IPS DF 19.7 (cell line): Measurements from ENCODE around the gene POLA1.

Experiments used
- DNase-seq: peaks from one replicate; pipeline ENCODE4 v3.0.0-alpha.2; 2013; ENCODE audit warnings: low read depth, low spot score

POLA1 gene

GRCh38 chrX:25007059-25008053, 313.6 kb downstream of the POLA1 start:
- no peak for DNase-seq

GRCh38 chrX:25009407-25009806, 315.7 kb downstream of the POLA1 start:
- no peak for DNase-seq

DNA sequence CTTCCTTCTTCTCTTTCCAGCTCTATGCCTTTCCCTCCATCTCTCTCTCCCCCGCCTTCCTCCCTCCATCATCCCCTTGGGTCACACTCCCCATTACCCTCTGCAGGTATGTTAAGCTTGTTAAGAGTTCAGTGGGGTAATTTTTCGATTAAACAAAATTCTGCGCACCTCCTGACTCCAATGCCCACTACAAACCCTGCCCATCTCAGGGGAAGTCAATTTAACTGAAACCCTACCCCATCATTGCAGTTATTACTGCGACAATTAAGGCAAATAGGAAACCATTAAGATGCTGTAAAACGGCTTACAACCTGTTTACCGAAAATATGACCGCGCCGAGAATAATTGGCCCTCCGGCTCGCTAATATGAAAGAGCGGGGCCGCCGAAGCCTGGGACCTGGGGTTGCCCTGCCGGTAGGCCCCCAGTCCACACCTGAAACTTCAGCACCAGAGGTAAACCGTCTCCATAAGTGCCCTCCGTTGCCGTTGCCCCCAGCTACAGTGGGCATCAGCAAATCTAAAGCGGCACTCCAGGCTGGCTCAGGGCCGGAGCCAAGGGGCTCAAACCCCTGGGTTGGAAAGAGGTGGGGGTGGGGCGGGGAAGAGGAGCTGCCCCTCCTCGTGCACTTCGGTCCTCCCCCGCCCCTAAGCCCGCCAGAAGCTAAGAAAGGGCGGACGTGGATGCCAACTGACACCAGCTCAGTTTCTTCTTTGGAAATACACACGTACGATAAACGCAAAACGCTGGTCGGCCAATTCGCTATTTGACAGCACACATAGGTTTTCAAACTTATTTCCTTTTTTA, 317.3 kb downstream of the POLA1 start:
- no peak for DNase-seq

DNA sequence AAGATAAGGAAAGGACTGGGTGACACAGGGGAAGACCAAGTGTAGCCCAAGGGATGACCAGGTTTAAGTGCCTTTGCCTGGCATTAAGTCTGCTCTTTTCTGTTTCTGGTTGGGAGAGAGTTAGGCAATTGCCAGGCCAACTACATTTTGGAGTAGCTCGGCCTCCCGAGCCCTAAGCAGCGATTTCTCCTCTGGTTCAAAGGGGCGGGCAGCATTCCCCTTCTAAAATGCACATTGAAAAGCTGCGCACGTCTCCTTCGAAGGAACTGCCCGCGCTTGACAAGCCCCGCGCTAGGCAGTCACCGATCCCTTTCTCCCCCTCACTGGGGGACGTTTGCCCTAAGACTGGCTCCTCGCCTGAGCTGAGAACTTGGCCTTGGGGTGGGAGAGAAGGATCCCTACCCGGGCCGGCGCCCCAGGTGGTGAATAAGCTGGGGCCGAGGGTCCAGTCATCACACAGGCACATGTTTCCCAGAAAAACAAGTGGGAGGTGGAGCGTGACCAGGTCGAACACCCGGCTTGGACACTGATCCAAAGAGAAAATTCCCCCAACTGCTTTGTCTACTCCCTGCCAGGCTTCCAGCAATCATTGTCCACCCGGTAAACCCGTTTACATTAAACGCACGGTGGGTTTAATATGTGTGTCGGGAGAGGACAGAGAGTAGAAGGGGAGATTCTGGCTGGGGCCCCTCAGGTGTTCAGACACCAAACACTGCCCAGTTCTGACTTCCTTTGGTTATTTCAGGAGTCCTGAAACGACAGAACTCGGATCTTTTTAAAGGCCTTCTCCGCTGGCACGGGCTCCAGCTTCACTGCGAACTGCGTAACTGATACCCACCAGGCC, 318.1 kb downstream of the POLA1 start:
- no peak for DNase-seq

DNA sequence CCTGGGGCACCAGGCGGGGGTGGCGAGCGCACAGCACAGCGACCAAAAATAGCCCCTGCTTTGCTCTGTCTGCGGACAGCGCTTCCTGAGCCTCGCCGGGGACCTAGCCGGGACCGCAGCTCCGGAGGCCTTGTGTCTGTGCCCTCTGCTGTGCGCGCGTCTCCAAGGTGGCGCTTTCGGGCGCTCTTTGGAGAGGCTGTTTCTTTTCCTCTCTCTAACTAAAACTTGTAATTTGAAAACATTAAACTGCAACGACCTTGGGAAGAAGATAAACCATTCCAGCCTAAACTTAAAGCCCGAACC, 318.7 kb downstream of the POLA1 start:
- DNase-seq = no peak

DNA sequence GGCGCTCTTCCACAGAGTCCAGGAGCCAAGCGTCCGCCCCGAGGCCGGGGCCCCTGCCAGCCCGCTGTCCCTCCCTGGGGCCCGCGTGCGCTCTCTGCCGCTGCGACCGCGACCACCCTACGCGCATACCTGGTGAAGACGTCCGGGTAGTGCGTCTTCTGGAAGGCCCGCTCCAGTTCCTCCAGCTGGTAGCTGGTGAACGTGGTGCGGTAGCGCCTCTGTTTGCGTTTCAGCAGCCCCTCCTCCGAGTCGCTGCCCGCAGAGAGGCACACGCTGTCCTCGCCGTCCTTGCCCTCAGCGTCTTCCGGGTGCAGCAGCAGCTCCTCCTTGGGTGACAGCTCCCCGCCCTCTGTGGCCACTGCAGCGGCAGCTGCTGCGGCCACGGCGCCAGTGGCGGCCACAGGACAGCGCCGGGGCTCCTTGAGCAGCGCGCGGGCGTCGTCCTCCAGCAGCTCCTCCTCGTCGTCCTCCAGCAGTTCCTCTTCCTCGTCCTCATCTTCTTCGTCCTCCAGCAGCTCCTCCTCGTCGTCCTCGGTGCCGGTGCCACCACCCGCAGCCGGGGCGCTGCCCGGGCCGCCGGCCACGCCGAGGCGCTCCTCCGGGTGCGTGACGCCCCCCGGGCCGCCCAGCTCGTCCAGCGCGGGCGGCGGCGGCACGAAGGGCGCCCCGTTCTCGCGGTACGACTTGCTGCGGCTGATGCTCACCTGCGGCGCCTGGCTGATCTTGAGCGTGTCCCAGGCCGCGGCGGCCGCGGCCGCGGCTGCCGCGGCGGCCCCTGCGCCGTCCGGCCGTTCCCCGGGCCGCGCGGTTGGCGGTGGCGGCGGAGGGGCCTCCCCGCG, 319.3 kb downstream of the POLA1 start:
- DNase-seq = no peak

- DNase-seq = no peak
Measured at GRCh38 chrX:25013632-25014365, 320.1 kb downstream of the POLA1 start.

DNA sequence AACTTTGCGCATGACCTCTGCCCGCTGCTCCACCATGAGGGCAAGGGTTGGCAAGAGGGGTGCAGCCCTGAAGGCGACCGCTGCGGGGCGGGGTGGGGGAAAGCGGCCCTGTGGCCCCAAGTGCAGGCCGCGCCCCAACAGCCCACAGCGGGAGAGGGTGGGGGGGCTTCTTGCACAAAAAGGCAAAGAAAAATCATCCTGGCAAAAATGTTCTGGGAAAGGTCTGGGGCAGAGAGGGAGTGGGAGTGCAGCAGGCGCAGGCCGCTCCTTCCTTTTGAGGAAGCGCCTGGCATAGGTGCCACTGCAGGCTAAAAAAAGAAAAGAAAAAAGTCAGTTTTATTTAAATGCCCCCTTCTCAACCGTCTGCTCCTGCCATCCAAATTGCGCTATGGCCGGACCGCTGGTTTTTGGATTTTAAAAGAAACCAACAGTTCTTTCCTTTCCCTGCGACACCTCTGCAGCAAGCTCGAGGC, 320.7 kb downstream of the POLA1 start:
- no peak for DNase-seq

DNA sequence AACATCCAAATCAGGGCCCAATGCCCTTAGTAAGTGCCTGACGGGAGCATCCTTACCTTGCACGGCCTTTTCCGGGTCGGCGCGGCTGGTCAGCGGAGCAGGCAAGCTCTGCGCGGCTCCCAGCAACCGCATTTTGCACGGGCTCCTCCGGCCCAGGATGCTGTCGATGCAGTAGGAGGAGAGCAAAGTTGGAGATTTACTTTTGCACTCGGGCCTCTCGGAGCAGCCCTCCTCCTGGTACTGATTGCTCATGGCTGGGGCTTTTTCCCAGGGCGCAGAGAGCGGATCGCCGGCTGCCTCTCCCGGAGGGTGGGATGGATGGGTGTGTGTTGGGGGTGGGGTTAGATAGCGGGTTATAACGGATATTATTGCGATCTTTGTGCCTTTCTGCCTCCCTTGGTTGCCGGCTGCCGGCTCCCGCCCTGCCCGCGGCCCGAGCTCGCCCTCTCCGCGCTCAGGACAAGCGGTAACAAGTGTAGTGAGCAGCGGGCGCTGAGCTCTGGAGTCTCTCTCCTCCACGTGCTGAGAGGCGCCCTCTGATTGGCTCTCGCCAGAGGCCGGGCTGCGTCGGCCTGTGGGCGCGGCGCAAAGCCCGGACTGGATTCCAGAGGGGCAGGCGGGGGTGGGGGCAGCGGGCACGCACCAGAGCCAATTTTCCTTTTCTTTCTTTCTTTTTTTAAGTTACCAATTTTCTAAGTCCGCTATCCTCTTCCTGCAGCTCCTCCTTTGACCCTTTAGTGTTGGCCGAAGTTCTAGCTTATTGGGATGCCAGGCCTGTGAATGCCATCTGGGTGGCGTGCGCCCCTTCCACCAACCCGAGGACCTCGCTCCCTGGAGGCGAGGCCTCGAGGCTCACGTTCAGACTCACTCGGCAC, 322.0 kb downstream of the POLA1 start, which contains the start of gene ARX:
Gene ARX (minus strand): TSS at position 480 of the 875 bp plus-strand sequence. CDS start 228 bp downstream, at position 252.
- peak; percentile 54 for DNase-seq

DNA sequence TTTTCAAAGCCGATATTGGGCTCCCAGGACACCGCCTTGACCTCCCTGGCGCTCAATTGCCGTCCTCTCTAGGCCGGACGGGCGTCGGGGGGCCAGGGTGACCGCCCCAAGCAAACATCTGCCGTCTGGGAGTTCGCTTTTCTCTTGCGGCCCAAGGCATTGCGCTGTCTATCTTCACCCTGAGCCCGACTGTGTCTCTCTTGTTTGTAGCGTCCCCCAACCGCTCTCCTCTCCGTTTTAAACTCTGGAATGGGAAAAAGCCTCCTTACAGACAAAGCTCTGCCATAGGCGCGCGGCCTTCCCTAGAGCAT, 322.6 kb downstream of the POLA1 start:
- DNase-seq = no peak

DNA sequence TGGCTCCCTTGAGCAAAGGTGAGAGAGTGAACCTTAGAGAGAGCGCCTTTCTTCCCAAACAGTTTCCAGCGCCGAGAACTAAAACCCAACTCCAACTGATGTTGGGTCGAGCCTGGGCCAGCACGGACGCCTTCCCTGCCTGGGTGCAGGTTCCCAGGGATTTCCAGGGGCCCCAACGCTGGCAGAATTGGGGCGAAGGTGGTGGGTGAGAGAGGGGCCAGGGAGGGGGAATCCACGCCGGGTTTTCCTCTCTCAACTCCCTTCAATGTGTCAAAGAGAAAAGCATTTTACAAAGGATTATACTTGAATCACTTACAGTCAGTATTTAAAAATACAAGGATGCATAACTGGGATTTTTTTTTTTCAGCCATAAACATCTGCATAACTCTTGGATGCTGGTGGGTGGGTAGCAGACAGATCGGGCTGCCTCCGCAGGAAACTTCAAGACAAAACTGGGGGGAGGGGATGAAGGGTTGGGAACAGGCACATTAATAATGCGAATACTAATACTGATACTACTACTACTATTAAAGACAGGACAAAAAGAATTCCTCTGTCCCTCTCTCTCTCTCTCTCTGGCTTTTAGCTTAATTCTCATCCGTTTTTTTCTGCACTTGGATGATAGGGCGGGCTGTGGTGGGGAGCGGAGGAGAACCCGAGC, 323.4 kb downstream of the POLA1 start:
- no peak for DNase-seq

GRCh38 chrX:25017667-25018247, 324.0 kb downstream of the POLA1 start:
- no peak for DNase-seq

GRCh38 chrX:25018682-25019081, 325.0 kb downstream of the POLA1 start:
- DNase-seq = no peak

DNA sequence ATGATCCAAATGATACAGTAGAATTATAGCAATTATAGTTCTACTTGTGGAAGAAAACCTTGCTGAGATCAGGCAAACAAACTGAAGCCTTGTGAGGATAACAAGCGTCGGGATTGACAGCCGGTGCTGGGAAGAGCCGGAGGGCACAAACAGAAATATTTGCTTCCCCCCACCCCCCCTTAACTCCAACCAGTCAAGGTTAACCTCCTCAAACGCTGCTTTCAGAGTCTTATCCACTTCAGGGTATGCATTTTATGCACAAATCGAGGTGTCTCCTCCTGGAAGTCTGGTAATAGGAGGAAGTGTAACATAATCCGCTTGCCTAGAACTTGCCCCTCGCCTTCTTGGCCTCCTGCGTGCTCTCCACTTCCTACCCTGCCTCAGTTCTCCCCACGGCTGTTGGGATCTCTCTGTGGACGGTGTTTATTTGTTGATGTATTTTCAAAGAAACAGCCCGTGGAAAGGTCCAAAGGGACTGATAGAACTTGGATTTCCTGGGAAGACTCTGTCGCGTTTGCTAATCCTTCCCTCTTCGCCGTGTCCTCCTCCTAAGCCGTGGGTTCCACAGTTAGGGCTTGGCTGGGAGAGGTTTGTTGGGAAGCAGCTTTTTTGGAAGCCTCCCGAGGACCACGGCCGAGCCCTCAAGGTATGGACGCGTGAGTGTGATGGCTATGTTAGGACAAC, 326.1 kb downstream of the POLA1 start:
- DNase-seq = no peak

DNA sequence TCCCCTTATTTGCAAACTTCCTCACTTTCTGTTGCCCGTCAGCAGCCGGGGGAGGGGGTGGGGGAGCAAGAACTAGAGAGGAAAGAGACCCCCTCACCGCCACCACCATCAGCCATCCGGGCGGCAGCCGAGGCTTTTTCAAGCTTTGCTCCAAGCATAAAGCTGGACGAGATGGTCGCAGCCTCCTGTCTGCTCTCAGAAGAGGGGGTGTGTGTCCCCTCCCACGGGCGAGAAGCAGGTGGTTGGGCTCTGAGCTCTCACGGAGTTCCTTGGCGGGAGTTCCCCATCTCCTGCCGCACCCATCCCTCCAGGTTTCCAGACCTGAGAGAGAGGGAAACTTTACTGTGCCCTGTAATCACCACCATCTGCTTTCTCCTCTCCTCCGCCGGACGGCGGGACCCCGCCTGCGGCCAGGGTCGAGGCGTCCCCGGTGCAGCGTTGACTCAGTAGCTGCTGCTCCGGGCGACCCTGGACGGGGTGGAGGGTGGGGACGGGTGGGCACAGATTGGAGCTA, 326.7 kb downstream of the POLA1 start:
- DNase-seq = no peak

GRCh38 chrX:25020905-25021449, 327.3 kb downstream of the POLA1 start:
- DNase-seq = no peak
